SK-N-SH treated with all-trans-retinoic acid at 6 μM for 48 hours (cell line): Measurements from ENCODE around the gene ATXN3.
"Not testable (repeated sequence)": the region's sequence is repeated elsewhere in the genome, so short reads cannot be mapped to it uniquely, and the experiment has no call there.

Experiments used
- ATAC-seq: fragments of 200-7000 bp; cut with Tn5 transposase; 3 replicates; pipeline ENCODE4 v1.9.1; 2020; ENCODE audit warnings: mild to moderate bottlenecking, moderate library complexity
- ARNTL ChIP-seq: fragments of 450-650 bp; formaldehyde crosslinking; IDR thresholded peaks from 2 replicates; pipeline ENCODE4 v1.5.0; 2020; ENCODE audit warnings: low read depth, mild to moderate bottlenecking, moderate library complexity, borderline replicate concordance
- CREB5 ChIP-seq: fragments of 250-450 bp; sonication (Bioruptor Pico); IDR thresholded peaks from 2 replicates; pipeline ENCODE4 v1.5.1; 2020; ENCODE audit warnings: low read depth, mild to moderate bottlenecking, moderate library complexity
- CSDC2 ChIP-seq: fragments of 250-450 bp; sonication (Bioruptor Pico); IDR thresholded peaks from 2 replicates; pipeline ENCODE4 v1.5.0; 2020; ENCODE audit warnings: mild to moderate bottlenecking, moderate library complexity
- CSRNP3 ChIP-seq: fragments of 250-450 bp; sonication (Bioruptor Pico); IDR thresholded peaks from 2 replicates; pipeline ENCODE4 v1.5.1; 2021; ENCODE audit warnings: mild to moderate bottlenecking, moderate library complexity
- ESRRG ChIP-seq: fragments of 250-450 bp; sonication (Bioruptor Pico); IDR thresholded peaks from 2 replicates; pipeline ENCODE4 v1.6.1; 2021; ENCODE audit warnings: mild to moderate bottlenecking
- GLIS3 ChIP-seq: fragments of 250-450 bp; sonication (Bioruptor Pico); IDR thresholded peaks from 2 replicates; pipeline ENCODE4 v1.5.0; 2020; ENCODE audit warnings: mild to moderate bottlenecking, moderate library complexity
- ISL1 ChIP-seq: fragments of 250-450 bp; sonication (Bioruptor Pico); IDR thresholded peaks from 2 replicates; pipeline ENCODE4 v2.1.2; 2022; ENCODE audit warnings: mild to moderate bottlenecking, moderate library complexity
- OSR1 ChIP-seq: fragments of 250-450 bp; sonication (Bioruptor Pico); IDR thresholded peaks from 2 replicates; pipeline ENCODE4 v1.8.0; 2022; ENCODE audit warnings: moderate library complexity, mild to moderate bottlenecking, inconsistent platforms
- PATZ1 ChIP-seq: fragments of 250-450 bp; sonication (Bioruptor Pico); IDR thresholded peaks from 2 replicates; pipeline ENCODE4 v1.8.0; 2020; ENCODE audit warnings: mild to moderate bottlenecking, moderate library complexity, borderline replicate concordance
- PPARA ChIP-seq: fragments of 250-450 bp; sonication (Bioruptor Pico); IDR thresholded peaks from 2 replicates; pipeline ENCODE4 v1.5.0; 2020; ENCODE audit warnings: mild to moderate bottlenecking, borderline replicate concordance
- RARB ChIP-seq: fragments of 250-450 bp; sonication (Bioruptor Pico); IDR thresholded peaks from 2 replicates; pipeline ENCODE4 v1.8.0; 2021; ENCODE audit warnings: mild to moderate bottlenecking, moderate library complexity
- TCF4 ChIP-seq: fragments of 250-450 bp; sonication (Bioruptor Pico); IDR thresholded peaks from 2 replicates; pipeline ENCODE4 v1.8.0; 2021; ENCODE audit warnings: mild to moderate bottlenecking, moderate library complexity, borderline replicate concordance
- TOX ChIP-seq: fragments of 250-450 bp; sonication (Bioruptor Pico); IDR thresholded peaks from 2 replicates; pipeline ENCODE4 v1.8.0; 2021; ENCODE audit warnings: mild to moderate bottlenecking, moderate library complexity, borderline replicate concordance
- TSHZ2 ChIP-seq: fragments of 250-450 bp; sonication (Bioruptor Pico); IDR thresholded peaks from 2 replicates; pipeline ENCODE4 v1.5.0; 2020; ENCODE audit warnings: mild to moderate bottlenecking, moderate library complexity
- ZFP3 ChIP-seq: fragments of 250-450 bp; sonication (Bioruptor Pico); IDR thresholded peaks from 2 replicates; pipeline ENCODE4 v1.5.0; 2020; ENCODE audit warnings: mild to moderate bottlenecking, moderate library complexity
- ZNF565 ChIP-seq: fragments of 450-650 bp; formaldehyde crosslinking; conservative IDR thresholded peaks from 2 replicates; pipeline ENCODE4 v1.5.0; 2020; ENCODE audit warnings: low read depth, mild to moderate bottlenecking, moderate library complexity
- ZNF70 ChIP-seq: fragments of 450-650 bp; formaldehyde crosslinking; IDR thresholded peaks from 2 replicates; pipeline ENCODE4 v1.5.0; 2020; ENCODE audit warnings: mild to moderate bottlenecking, moderate library complexity
- ZNF8 ChIP-seq: fragments of 450-650 bp; formaldehyde crosslinking; IDR thresholded peaks from 2 replicates; pipeline ENCODE4 v1.5.0; 2020; ENCODE audit warnings: mild to moderate bottlenecking, moderate library complexity

Gene ATXN3

GRCh38 chr14:92058006-92058917 is 48.1 kb downstream of the ATXN3 start:
- TF ChIP-seq ESRRG (CRISPR knock-in tag) (no peak), ZNF70 (no peak), PATZ1 (CRISPR knock-in tag) (no peak), CSDC2 (CRISPR knock-in tag) (no peak), ZFP3 (CRISPR knock-in tag) (no peak)

GRCh38 chr14:92049781-92050180 is 56.6 kb downstream of the ATXN3 start:
- TF ChIP-seq TCF4 (CRISPR knock-in tag), result no peak
- TF ChIP-seq ISL1 (CRISPR knock-in tag), result no peak
- no peak for TF ChIP-seq CSRNP3 (CRISPR knock-in tag)
- TF ChIP-seq ZNF565 (CRISPR knock-in tag), result no peak
- no peak for TF ChIP-seq ARNTL (CRISPR knock-in tag)
- no peak for TF ChIP-seq GLIS3 (CRISPR knock-in tag)
- no peak for TF ChIP-seq TSHZ2 (CRISPR knock-in tag)
- no peak for ATAC-seq

More at GRCh38 chr14:92058006-92058917, 48.1 kb downstream of the ATXN3 start:
- ATAC-seq, result no peak

- ATAC-seq, result not testable (repeated sequence)
These were observed 57.2 kb downstream of the ATXN3 start for GRCh38 chr14:92049221-92049620.

GRCh38 chr14:92045904-92046303 is 60.5 kb downstream of the ATXN3 start:
- ATAC-seq, result not testable (repeated sequence)

- ATAC-seq, result not testable (repeated sequence)
These were observed 64.6 kb downstream of the ATXN3 start for GRCh38 chr14:92041766-92042165.

- ATAC-seq, result no peak
- TF ChIP-seq TCF4 (CRISPR knock-in tag) (no peak), GLIS3 (CRISPR knock-in tag) (no peak), ZNF8 (no peak)
- TF ChIP-seq, all 23 proteins: peak for 0
These were observed 65.2 kb downstream of the ATXN3 start for GRCh38 chr14:92041203-92041602.

- TF ChIP-seq TOX (no peak), CSDC2 (CRISPR knock-in tag) (no peak), ZNF565 (CRISPR knock-in tag) (no peak), OSR1 (no peak), CREB5 (no peak), RARB (CRISPR knock-in tag) (no peak), PPARA (CRISPR knock-in tag) (no peak), ISL1 (CRISPR knock-in tag) (no peak)
- ATAC-seq, result peak; percentile 45
These were observed 65.8 kb downstream of the ATXN3 start for GRCh38 chr14:92040431-92041051.
